ENCODE data around the gene MSL3B.

The MSL3B gene

GRCh38 chr2:233816771-233817170 is 51.4 kb downstream of the MSL3B start:
- TF ChIP-seq, protein P1, sequence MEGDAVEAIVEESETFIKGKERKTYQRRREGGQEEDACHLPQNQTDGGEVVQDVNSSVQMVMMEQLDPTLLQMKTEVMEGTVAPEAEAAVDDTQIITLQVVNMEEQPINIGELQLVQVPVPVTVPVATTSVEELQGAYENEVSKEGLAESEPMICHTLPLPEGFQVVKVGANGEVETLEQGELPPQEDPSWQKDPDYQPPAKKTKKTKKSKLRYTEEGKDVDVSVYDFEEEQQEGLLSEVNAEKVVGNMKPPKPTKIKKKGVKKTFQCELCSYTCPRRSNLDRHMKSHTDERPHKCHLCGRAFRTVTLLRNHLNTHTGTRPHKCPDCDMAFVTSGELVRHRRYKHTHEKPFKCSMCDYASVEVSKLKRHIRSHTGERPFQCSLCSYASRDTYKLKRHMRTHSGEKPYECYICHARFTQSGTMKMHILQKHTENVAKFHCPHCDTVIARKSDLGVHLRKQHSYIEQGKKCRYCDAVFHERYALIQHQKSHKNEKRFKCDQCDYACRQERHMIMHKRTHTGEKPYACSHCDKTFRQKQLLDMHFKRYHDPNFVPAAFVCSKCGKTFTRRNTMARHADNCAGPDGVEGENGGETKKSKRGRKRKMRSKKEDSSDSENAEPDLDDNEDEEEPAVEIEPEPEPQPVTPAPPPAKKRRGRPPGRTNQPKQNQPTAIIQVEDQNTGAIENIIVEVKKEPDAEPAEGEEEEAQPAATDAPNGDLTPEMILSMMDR (IDR thresholded peaks at IDR 0.05; ENCODE audit: low read depth, low read length), result no peak
- Histone ChIP-seq H3K27ac (no peak overlapping the region), H3K4me3 (ENCODE audit: low read depth, low read length) (no peak overlapping the region), H3K36me3 (no peaks in the 10 kb centered on the region), H3K9me3 (ENCODE audit: severe bottlenecking) (no peaks in the 10 kb centered on the region), H3K27me3 (ENCODE audit: insufficient read depth, low read depth, severe bottlenecking) (no peaks in the 10 kb centered on the region)
- peak; percentile 0 for DNase-seq

DNA sequence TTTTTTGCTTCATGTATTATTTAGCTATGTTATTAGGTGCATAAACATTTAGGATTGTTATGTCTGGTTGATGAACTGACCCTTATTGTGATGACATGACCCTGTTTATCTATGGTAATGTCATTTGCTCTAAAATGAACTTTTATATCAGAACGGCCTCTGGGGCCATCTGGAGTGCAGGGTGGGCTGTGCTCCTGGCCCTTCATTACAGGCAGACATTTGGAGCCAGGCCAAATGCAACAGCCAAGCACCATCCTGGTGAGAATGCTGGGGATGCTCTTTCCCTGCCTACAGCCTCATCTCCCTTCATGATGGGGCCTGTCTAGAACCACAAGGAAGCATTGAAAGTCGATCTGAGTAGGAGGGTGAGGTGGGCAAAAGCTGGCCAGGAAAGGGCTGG is 51.9 kb downstream of the MSL3B start:
- Histone ChIP-seq H3K4me3 (ENCODE audit: low read depth, low read length) (no peak overlapping the region), H3K27me3 (ENCODE audit: insufficient read depth, low read depth, severe bottlenecking) (no peaks in the 10 kb centered on the region), H3K9me3 (ENCODE audit: severe bottlenecking) (no peaks in the 10 kb centered on the region), H3K27ac (no peak overlapping the region), H3K36me3 (no peaks in the 10 kb centered on the region)
- no peak for DNase-seq
- TF ChIP-seq, protein P1 (IDR thresholded peaks at IDR 0.05; ENCODE audit: low read depth, low read length), result no peak

- no peaks in the 10 kb centered on the region for H3K9me3 ChIP-seq (ENCODE audit: severe bottlenecking)
- no peaks in the 10 kb centered on the region for H3K36me3 ChIP-seq
- TF ChIP-seq, protein P1 (IDR thresholded peaks at IDR 0.05; ENCODE audit: low read depth, low read length), result no peak
- DNase-seq, result no peak
- H3K4me3 ChIP-seq (ENCODE audit: low read depth, low read length), result no peak overlapping the region
- H3K27me3 ChIP-seq (ENCODE audit: insufficient read depth, low read depth, severe bottlenecking), result no peaks in the 10 kb centered on the region
- H3K27ac ChIP-seq, result no peak overlapping the region
Measured at GRCh38 chr2:233815861-233816260, 52.3 kb downstream of the MSL3B start.
